GM19351 (cell line): ENCODE measurements around the gene MYH7.

Source experiments
- ATAC-seq: cut with Tn5 transposase; IDR thresholded peaks from one replicate; pipeline ENCODE4 v1.9.1; 2021; ENCODE audit warnings: mild to moderate bottlenecking, moderate library complexity; ENCODE audit not compliant: unreplicated experiment

MYH7 gene

GRCh38 chr14:23449314-23449713, 13.9 kb upstream of the MYH7 start:
- ATAC-seq, result no peak

GRCh38 chr14:23447361-23448350, 12.2 kb upstream of the MYH7 start:
- ATAC-seq, result no peak

GRCh38 chr14:23446291-23446851, 10.9 kb upstream of the MYH7 start:
- no peak for ATAC-seq

- ATAC-seq, result no peak
Observed at GRCh38 chr14:23445773-23446172, 10.3 kb upstream of the MYH7 start.

- no peak for ATAC-seq
Observed at GRCh38 chr14:23444314-23444713, 8.9 kb upstream of the MYH7 start.

GRCh38 chr14:23443881-23444280, 8.4 kb upstream of the MYH7 start:
- no peak for ATAC-seq

GRCh38 chr14:23443411-23443812, 8.0 kb upstream of the MYH7 start:
- ATAC-seq, result no peak

GRCh38 chr14:23442721-23443356, 7.4 kb upstream of the MYH7 start:
- ATAC-seq, result no peak

GRCh38 chr14:23441076-23441475, 5.6 kb upstream of the MYH7 start:
- no peak for ATAC-seq

GRCh38 chr14:23439107-23439835, 3.8 kb upstream of the MYH7 start:
- no peak for ATAC-seq

GRCh38 chr14:23438101-23438971, 2.9 kb upstream of the MYH7 start:
- ATAC-seq, result no peak

- no peak for ATAC-seq
Observed at GRCh38 chr14:23437133-23438100, 2.0 kb upstream of the MYH7 start.

- no peak for ATAC-seq
Observed at GRCh38 chr14:23436327-23437132, 1.1 kb upstream of the MYH7 start.

GRCh38 chr14:23434488-23435222, 805 bp downstream of the MYH7 start:
- no peak for ATAC-seq

- ATAC-seq, result no peak
Observed at GRCh38 chr14:23433457-23433856, 2.0 kb downstream of the MYH7 start.

- no peak for ATAC-seq
Observed at GRCh38 chr14:23432946-23433345, 2.5 kb downstream of the MYH7 start.

GRCh38 chr14:23432102-23432925, 3.1 kb downstream of the MYH7 start:
- ATAC-seq, result no peak
